Mesendoderm (in vitro differentiated cells): ENCODE results near the gene FNDC3A.
"Not testable (repeated sequence)": the region's sequence is repeated elsewhere in the genome, so short reads cannot be mapped to it uniquely, and the experiment has no call there.

ENCODE experiments used
- DNase-seq: peaks from one replicate; pipeline ENCODE4 v3.0.0; 2013
- H2AK5ac ChIP-seq: 2 replicates; pipeline ENCODE4 v1.6.1; 2013; ENCODE audit warnings: low read length, inconsistent platforms
- H2BK120ac ChIP-seq: 2 replicates; pipeline ENCODE4 v1.6.1; 2013; ENCODE audit warnings: low read depth, mild to moderate bottlenecking, low read length, moderate library complexity, mixed read lengths
- H2BK15ac ChIP-seq: replicated peaks from 2 replicates; pipeline ENCODE4 v1.6.1; 2013; ENCODE audit warnings: low read depth, mild to moderate bottlenecking, moderate library complexity
- H2BK5ac ChIP-seq: 2 replicates; pipeline ENCODE4 v1.6.1; 2013; ENCODE audit warnings: low read length, inconsistent platforms
- H3K18ac ChIP-seq: 2 replicates; pipeline ENCODE4 v1.6.1; 2013; ENCODE audit warnings: mild to moderate bottlenecking, low read length, mixed read lengths
- H3K23ac ChIP-seq: one replicate; pipeline ENCODE4 v1.6.1; 2013; ENCODE audit warnings: low read length
- H3K27ac ChIP-seq: 2 replicates; pipeline ENCODE4 v1.5.1; 2013; ENCODE audit warnings: low read depth, mild to moderate bottlenecking, inconsistent platforms, low read length, moderate library complexity
- H3K27me3 ChIP-seq: 2 replicates; pipeline ENCODE4 v1.6.1; 2013; ENCODE audit warnings: low read length, control low read depth, mild to moderate bottlenecking, inconsistent platforms; ENCODE audit not compliant: insufficient read depth, poor library complexity
- H3K36me3 ChIP-seq: 2 replicates; pipeline ENCODE4 v1.6.1; 2013; ENCODE audit warnings: low read length, inconsistent platforms; ENCODE audit not compliant: control insufficient read depth, insufficient read depth
- H3K4ac ChIP-seq: one replicate; pipeline ENCODE4 v1.6.1; 2013; ENCODE audit warnings: low read depth, mild to moderate bottlenecking, low read length, moderate library complexity
- H3K4me1 ChIP-seq: 2 replicates; pipeline ENCODE4 v1.6.1; 2013; ENCODE audit warnings: low read depth, low read length, inconsistent platforms; ENCODE audit not compliant: control insufficient read depth
- H3K4me2 ChIP-seq: 2 replicates; pipeline ENCODE4 v1.6.1; 2013; ENCODE audit warnings: low read length
- H3K4me3 ChIP-seq: 2 replicates; pipeline ENCODE4 v1.5.1; 2013; ENCODE audit warnings: mild to moderate bottlenecking, low read length
- H3K56ac ChIP-seq: one replicate; pipeline ENCODE4 v1.6.1; 2013; ENCODE audit warnings: low read length
- H3K79me1 ChIP-seq: 2 replicates; pipeline ENCODE4 v1.6.1; 2013; ENCODE audit warnings: low read length, inconsistent platforms
- H3K79me2 ChIP-seq: 2 replicates; pipeline ENCODE4 v1.6.1; 2013; ENCODE audit warnings: mild to moderate bottlenecking, low read length; ENCODE audit not compliant: control insufficient read depth, insufficient read depth
- H3K9ac ChIP-seq: 2 replicates; pipeline ENCODE4 v1.6.1; 2013; ENCODE audit warnings: low read length, inconsistent platforms
- H4K5ac ChIP-seq: one replicate; pipeline ENCODE4 v1.6.1; 2013; ENCODE audit warnings: low read length
- H4K8ac ChIP-seq: one replicate; pipeline ENCODE4 v1.6.1; 2013; ENCODE audit warnings: low read depth, mild to moderate bottlenecking, control low read depth, low read length, moderate library complexity
- WGBS: extraction: QIAGEN DNeasy Blood & Tissue Kit; methylation state at CpG from one replicate; pipeline ENCODE4 v1.1.7; 2013; ENCODE audit warnings: low lambda C conversion rate, missing lambda C conversion rate; ENCODE audit not compliant: insufficient coverage; ENCODE audit errors: extremely low coverage; 5-methylcytosine and 5-hydroxymethylcytosine counted together

FNDC3A gene

GRCh38 chr13:49140910-49141611 lies 165.3 kb downstream of the FNDC3A start:
- H2BK15ac ChIP-seq = no peak overlapping the region
- no peaks in the 10 kb centered on the region for H3K79me1 ChIP-seq
- no peak overlapping the region for H4K5ac ChIP-seq
- no peak overlapping the region for H3K23ac ChIP-seq
- H2AK5ac ChIP-seq = no peak overlapping the region
- H3K4me3 ChIP-seq = no peak overlapping the region
- H3K9ac ChIP-seq = no peak overlapping the region
- H3K27me3 ChIP-seq = no peaks in the 10 kb centered on the region
- no peak overlapping the region for H3K4me2 ChIP-seq
- no peak overlapping the region for H3K27ac ChIP-seq
- no peak overlapping the region for H3K4ac ChIP-seq
- H3K4me1 ChIP-seq = no peaks in the 10 kb centered on the region
- no peak overlapping the region for H3K18ac ChIP-seq
- H3K36me3 ChIP-seq = no peaks in the 10 kb centered on the region
- no peaks in the 10 kb centered on the region for H3K79me2 ChIP-seq
- DNase-seq = no peak
- no peak overlapping the region for H4K8ac ChIP-seq
- no peak overlapping the region for H2BK120ac ChIP-seq
- H3K56ac ChIP-seq = no peak overlapping the region
- H2BK5ac ChIP-seq = no peak overlapping the region

GRCh38 chr13:49146950-49147355 lies 171.2 kb downstream of the FNDC3A start:
- no peak for DNase-seq
- H3K36me3 ChIP-seq = no peaks in the 10 kb centered on the region
- no peaks in the 10 kb centered on the region for H3K4me1 ChIP-seq
- no peaks in the 10 kb centered on the region for H3K79me1 ChIP-seq
- H3K27me3 ChIP-seq = no peaks in the 10 kb centered on the region
- H3K4me3 ChIP-seq = no peak overlapping the region
- no peak overlapping the region for H3K27ac ChIP-seq
- no peak overlapping the region for H3K4ac ChIP-seq
- no peak overlapping the region for H2BK5ac ChIP-seq
- H4K8ac ChIP-seq = no peak overlapping the region
- H2BK120ac ChIP-seq = no peak overlapping the region
- H3K56ac ChIP-seq = no peak overlapping the region
- no peak overlapping the region for H3K18ac ChIP-seq
- no peaks in the 10 kb centered on the region for H3K79me2 ChIP-seq
- WGBS = no CpG with 5 or more reads among the region's 2 CpGs
- H2BK15ac ChIP-seq = no peak overlapping the region
- no peak overlapping the region for H4K5ac ChIP-seq
- no peak overlapping the region for H3K23ac ChIP-seq
- no peak overlapping the region for H3K4me2 ChIP-seq
- H2AK5ac ChIP-seq = no peak overlapping the region
- no peak overlapping the region for H3K9ac ChIP-seq

- H3K4me2 ChIP-seq = no peak overlapping the region
- H3K27me3 ChIP-seq = no peaks in the 10 kb centered on the region
- no peaks in the 10 kb centered on the region for H3K79me1 ChIP-seq
- no peak overlapping the region for H2AK5ac ChIP-seq
- H3K4me1 ChIP-seq = no peaks in the 10 kb centered on the region
- no peak overlapping the region for H4K5ac ChIP-seq
- no peak overlapping the region for H3K18ac ChIP-seq
- no peaks in the 10 kb centered on the region for H3K36me3 ChIP-seq
- H2BK5ac ChIP-seq = no peak overlapping the region
- H3K4me3 ChIP-seq = no peak overlapping the region
- DNase-seq = no peak
- no CpG with 5 or more reads among the region's 1 CpG for WGBS
- H3K79me2 ChIP-seq = no peaks in the 10 kb centered on the region
- no peak overlapping the region for H4K8ac ChIP-seq
- no peak overlapping the region for H2BK120ac ChIP-seq
- H3K4ac ChIP-seq = no peak overlapping the region
- no peak overlapping the region for H3K9ac ChIP-seq
- H2BK15ac ChIP-seq = no peak overlapping the region
- no peak overlapping the region for H3K56ac ChIP-seq
- no peak overlapping the region for H3K27ac ChIP-seq
- no peak overlapping the region for H3K23ac ChIP-seq
These were observed 172.7 kb downstream of the FNDC3A start for GRCh38 chr13:49148405-49148804.

GRCh38 chr13:49157955-49158584 lies 182.4 kb downstream of the FNDC3A start:
- not testable (repeated sequence) for H4K5ac ChIP-seq, H2AK5ac ChIP-seq, H3K27ac ChIP-seq, DNase-seq, H3K36me3 ChIP-seq, H2BK120ac ChIP-seq, H3K23ac ChIP-seq, H3K27me3 ChIP-seq, H3K56ac ChIP-seq, H3K9ac ChIP-seq, H3K18ac ChIP-seq, H3K4me1 ChIP-seq, H3K4me2 ChIP-seq, H3K4ac ChIP-seq, H4K8ac ChIP-seq, H3K79me2 ChIP-seq, H2BK15ac ChIP-seq, H3K4me3 ChIP-seq, H2BK5ac ChIP-seq, H3K79me1 ChIP-seq
- no CpG with 5 or more reads among the region's 35 CpGs for WGBS

- H2BK120ac ChIP-seq, H3K79me1 ChIP-seq, H2BK5ac ChIP-seq, DNase-seq, H3K18ac ChIP-seq, H4K5ac ChIP-seq, H3K56ac ChIP-seq, H3K23ac ChIP-seq, H2AK5ac ChIP-seq, H3K9ac ChIP-seq, H4K8ac ChIP-seq, H3K79me2 ChIP-seq, H3K4ac ChIP-seq, H3K4me1 ChIP-seq, H3K4me3 ChIP-seq, H3K36me3 ChIP-seq, H3K27ac ChIP-seq, H3K27me3 ChIP-seq, H3K4me2 ChIP-seq, H2BK15ac ChIP-seq: not testable (repeated sequence)
- no CpG with 5 or more reads among the region's 8 CpGs for WGBS
These were observed 187.4 kb downstream of the FNDC3A start for GRCh38 chr13:49163162-49163561.

GRCh38 chr13:49164712-49165111 lies 189.0 kb downstream of the FNDC3A start:
- Histone ChIP-seq H3K4ac (no peak overlapping the region), H4K5ac (no peak overlapping the region), H3K79me1 (peaks cover 5% of the 10 kb centered on the region), H2BK5ac (no peak overlapping the region), H3K27ac (no peak overlapping the region), H3K9ac (no peak overlapping the region), H3K23ac (no peak overlapping the region), H3K36me3 (no peaks in the 10 kb centered on the region), H3K4me1 (no peaks in the 10 kb centered on the region), H4K8ac (no peak overlapping the region), H2BK120ac (no peak overlapping the region), H3K18ac (no peak overlapping the region), H3K79me2 (peaks cover 3% of the 10 kb centered on the region), H3K56ac (no peak overlapping the region), H2AK5ac (no peak overlapping the region), H3K27me3 (no peaks in the 10 kb centered on the region), H2BK15ac (no peak overlapping the region), H3K4me3 (no peak overlapping the region), H3K4me2 (no peak overlapping the region)
- no CpG with 5 or more reads among the region's 7 CpGs for WGBS
- DNase-seq = no peak
